ENCODE data around the gene IL3.
A peak's percentile ranks its signal among the peaks of the same experiment; 100 is the strongest.
"Not testable (repeated sequence)": the region's sequence is repeated elsewhere in the genome, so short reads cannot be mapped to it uniquely, and the experiment has no call there.

IL3 gene

GRCh38 chr5:132095077-132095410, 34.6 kb downstream of the IL3 start:
- no peak for DNase-seq (ENCODE audit: low spot score)

DNA sequence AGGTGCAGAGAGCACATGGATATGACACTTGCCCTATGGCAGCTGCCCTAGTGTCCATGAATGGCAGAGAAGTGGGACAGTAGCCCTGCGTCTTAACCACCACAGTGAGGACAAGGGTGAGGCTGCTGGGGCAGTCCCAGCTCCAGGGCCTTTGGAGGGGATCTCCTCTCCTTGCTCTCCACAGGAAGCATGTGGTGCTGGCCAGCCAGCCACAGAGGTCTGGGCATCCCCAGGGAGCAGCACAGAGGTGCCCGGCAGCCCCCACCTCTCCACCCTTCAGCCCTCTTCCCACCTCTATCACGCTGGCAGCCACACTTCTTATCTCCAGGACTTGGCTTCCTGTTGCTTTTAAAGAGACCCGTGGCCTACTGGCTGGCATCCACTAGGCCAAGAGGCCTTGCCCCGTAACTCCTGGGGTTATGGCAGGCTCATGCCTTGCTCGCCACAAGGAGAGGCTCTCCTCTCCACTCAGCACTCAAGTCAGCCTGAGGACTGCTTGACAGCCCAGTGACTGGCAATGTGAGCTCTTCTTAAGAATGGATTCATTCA, 35.0 kb downstream of the IL3 start:
- no peak for DNase-seq (ENCODE audit: low spot score)

DNA sequence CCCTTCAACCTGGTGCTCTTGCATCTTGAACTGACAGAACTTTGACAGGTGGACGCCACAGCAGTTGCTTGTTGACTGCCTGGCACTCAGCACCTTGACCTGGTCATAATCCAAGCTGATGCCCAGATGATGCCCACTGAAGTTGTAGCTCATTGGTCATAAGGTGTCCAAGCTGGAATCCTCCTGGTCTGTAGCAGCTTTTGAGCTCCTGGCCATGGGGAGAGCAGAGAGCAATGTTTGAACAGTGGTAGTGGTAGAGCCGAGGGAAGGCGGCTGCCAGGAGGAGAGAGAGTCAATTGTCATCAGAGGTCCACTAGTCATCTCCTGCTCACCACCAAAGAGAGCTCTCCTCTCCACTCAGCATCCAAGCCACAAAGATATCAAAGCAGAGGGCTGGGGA, 36.4 kb downstream of the IL3 start:
- no peak for DNase-seq (ENCODE audit: low spot score)

DNA sequence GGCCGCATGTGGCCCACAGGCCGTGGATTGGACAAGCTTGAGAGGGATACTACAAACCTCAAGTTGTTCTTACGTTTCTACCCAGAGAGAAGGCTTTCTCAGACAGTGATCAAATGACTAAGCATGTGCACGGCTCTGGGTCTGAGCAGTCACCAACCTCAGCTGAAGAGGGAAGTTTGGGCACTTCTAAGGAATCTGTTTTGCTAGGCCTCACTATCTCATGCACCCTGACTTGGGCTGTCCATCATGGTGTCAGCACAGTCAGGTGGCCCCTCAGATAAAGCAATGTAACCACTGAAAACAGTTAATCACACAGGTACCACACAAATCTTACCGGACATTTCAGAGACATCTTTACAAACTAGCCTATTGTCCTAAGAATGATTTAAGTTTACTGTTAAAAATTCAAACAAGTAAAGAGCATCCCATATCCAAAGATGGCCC, 37.7 kb downstream of the IL3 start:
- DNase-seq (ENCODE audit: low spot score), result no peak

DNA sequence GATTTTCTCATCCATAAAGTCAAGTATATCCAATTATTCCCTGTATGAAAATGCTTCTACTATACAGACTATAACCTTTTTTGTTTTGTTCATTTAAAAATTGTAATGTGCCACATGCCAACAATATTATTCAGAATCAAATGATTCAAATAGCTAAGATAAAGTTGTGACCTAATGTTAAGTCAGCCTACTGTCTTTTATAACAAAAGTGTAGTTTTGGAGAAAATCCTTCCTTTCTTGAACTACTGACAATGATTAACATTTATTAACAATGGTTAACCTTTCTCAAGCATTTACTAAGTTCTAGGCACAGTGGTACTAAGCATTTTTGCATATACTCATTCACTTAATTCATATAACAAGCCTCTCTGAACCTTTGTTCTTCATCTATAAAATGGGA, 38.2 kb downstream of the IL3 start:
- no peak for DNase-seq (ENCODE audit: low spot score)

DNA sequence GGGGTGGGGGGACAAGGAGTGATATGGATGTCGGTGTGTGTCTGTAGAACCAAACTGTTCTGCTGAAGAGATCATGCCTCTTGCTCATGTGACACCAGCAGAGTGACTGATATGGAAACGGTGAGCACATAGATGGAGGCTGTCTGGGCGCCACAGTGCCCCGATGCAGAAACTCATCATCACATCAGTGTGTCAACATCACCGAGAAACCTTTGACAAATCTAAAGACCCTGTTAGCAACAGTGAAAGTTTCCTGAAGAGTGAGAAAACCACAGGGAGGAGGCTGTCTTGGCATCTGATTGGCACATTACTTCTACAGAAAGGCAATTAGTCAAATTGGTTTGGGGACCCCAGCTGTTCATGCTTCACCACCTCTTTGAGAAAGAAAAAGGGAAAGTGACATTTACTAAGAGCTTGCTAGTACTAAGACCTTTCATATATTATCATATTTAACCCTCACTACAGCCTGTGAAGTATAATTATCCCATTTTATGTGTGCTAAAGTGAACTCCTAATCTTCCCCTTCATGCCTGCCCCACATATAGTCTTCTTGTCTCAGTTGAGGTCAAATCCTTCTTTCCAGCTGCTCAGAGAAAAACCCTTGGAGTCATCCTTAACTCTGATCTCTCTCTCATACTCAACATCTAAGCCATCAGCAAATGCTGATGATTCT, 38.8 kb downstream of the IL3 start:
- DNase-seq (ENCODE audit: low spot score), result peak; percentile 75

DNA sequence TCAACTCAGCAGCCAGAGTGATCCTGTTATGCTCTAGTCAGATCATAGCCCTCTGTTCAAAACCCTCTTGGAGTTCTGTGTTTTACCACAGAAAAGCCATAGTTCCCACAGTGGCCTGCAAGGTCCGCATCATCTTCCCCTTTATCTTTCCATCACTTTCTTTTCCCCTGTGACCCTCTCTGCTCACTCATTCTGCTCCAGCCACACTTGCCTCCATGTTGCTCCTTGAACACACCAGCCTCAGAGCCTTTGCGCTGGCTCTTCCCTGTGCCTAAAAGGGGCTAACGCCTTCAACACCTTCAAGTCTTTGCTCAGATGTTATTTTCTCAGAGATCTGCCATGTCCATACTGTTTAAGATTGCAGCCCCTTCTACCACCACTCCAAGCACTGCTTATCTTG, 39.5 kb downstream of the IL3 start:
- DNase-seq (ENCODE audit: low spot score), result no peak

DNA sequence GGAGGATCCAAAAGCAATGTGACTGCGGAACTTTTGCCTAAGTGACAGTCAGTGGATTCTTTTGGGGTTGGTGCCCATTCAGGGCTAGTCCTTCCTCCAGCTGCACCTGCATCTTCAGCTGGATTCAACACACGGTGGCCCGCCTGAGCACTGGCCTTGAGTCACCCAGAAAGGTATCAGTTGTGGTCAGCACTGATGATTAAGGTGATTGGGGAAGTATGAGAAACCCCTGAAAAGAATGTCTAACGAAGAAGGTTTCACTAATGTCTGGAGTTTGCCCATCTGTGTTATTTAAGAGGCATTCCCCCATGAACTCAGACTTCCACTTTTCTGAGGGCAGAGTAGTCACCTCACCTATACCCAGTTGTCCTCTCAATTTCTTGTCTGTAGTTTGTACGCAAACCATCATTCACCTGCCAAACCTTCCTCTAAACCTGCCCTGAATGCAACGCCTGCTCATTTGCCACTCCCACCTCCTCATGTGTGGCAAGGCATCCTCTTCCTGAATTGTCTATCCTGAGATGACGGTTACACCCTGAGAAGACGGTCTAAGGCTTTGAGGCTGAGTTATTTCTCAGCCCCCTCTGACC, 40.3 kb downstream of the IL3 start:
- DNase-seq (ENCODE audit: low spot score), result no peak

DNA sequence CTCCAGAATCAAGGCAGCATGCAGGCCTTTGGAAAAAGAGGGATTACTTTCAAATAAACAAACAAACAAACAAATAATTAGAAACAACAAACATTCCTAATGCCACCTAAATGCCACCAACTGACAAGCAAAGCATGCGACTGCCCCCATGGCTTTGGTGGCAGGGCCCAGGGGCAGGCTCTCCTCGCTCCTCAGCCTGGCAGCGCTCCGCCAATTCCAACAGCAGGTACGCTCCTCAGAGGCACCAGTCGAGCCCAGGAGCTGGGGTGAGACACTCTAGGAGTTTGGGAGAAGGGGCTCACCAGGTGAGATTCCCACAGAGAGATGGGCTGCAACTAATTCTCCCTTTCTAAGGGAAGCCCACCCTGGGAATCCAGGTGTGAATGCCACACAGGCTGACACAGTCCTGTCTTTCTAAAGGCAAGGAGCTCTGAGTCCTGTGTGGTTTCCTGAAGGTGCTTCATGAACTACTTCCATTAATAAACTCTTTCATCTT, 41.0 kb downstream of the IL3 start:
- no peak for DNase-seq (ENCODE audit: low spot score)

GRCh38 chr5:132102101-132102701, 41.7 kb downstream of the IL3 start:
- DNase-seq (ENCODE audit: low spot score), result peak; percentile 42

- DNase-seq (ENCODE audit: low spot score), result no peak
These were observed 42.5 kb downstream of the IL3 start for GRCh38 chr5:132102944-132103331.

- DNase-seq (ENCODE audit: low spot score), result peak; percentile 85
These were observed 43.0 kb downstream of the IL3 start for GRCh38 chr5:132103332-132103951.

- no peak for DNase-seq (ENCODE audit: low spot score)
These were observed 43.5 kb downstream of the IL3 start for GRCh38 chr5:132103969-132104391.

DNA sequence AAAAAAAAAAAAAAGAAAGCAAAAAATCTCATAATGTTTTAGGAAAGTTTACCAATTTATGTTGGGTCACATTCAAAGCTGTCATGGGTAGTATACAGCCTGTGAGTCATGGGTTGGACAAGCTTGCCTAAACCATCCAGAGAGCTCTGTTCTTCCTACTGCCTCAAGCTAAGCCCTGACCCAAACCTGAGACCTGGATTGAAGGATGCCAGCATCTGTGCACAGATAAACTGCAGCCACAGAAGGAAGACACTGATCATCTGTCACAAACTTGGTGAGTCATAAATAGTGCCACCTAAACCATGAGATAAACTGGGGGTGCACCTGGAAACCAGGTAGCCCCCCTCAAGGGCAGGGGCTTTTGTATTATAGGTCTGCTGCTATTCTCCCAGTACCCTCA, 44.1 kb downstream of the IL3 start:
- DNase-seq (ENCODE audit: low spot score), result no peak

- no peak for DNase-seq (ENCODE audit: low spot score)
These were observed 45.2 kb downstream of the IL3 start for GRCh38 chr5:132105688-132106087.

GRCh38 chr5:132108495-132108894, 48.0 kb downstream of the IL3 start:
- not testable (repeated sequence) for DNase-seq (ENCODE audit: low spot score)

DNA sequence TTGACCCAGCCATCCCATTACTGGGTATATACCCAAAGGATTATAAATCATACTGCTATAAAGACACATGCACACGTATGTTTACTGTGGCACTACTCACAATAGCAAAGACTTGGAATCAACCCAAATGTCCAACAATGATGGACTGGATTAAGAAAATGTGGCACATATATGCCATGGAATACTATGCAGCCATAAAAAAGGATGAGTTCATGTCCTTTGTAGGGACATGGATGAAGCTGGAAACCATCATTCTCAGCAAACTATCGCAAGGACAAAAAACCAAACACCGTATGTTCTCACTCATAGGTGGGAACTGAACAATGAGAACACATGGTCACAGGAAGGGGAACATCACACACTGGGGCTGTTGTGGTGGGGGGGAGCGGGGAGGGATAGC, 48.5 kb downstream of the IL3 start:
- not testable (repeated sequence) for DNase-seq (ENCODE audit: low spot score)

GRCh38 chr5:132109494-132110053, 49.1 kb downstream of the IL3 start:
- DNase-seq (ENCODE audit: low spot score), result no peak

GRCh38 chr5:132110195-132110594, 49.7 kb downstream of the IL3 start:
- no peak for DNase-seq (ENCODE audit: low spot score)

- no peak for DNase-seq (ENCODE audit: low spot score)
These were observed 50.5 kb downstream of the IL3 start for GRCh38 chr5:132110930-132111329.

- no peak for DNase-seq (ENCODE audit: low spot score)
These were observed 51.7 kb downstream of the IL3 start for GRCh38 chr5:132112111-132112510.

All from CD4-positive, alpha-beta T cell treated with Interleukin-15 for 4 hours (primary cell).